Nephron progenitor cell (in vitro differentiated cells): ENCODE results near the gene FSTL4.

Experiments used
- DNase-seq: peaks from one replicate; pipeline ENCODE4 v3.0.0; 2021
- H3K27ac Mint-ChIP-seq: 2 replicates; pipeline ENCODE4 v1.8.0; 2021; ENCODE audit warnings: mild to moderate bottlenecking, moderate library complexity, mixed read lengths
- H3K27me3 Mint-ChIP-seq: 2 replicates; pipeline ENCODE4 v1.8.0; 2021; ENCODE audit warnings: mild to moderate bottlenecking, low read depth, mixed read lengths; ENCODE audit not compliant: poor library complexity
- H3K36me3 Mint-ChIP-seq: 2 replicates; pipeline ENCODE4 v1.8.0; 2021; ENCODE audit warnings: low read depth, mixed read lengths
- H3K4me1 Mint-ChIP-seq: 2 replicates; pipeline ENCODE4 v1.8.0; 2021; ENCODE audit warnings: mixed read lengths
- H3K4me3 Mint-ChIP-seq: 2 replicates; pipeline ENCODE4 v1.8.0; 2021; ENCODE audit warnings: mild to moderate bottlenecking, moderate library complexity, mixed read lengths
- H3K9me3 Mint-ChIP-seq: 2 replicates; pipeline ENCODE4 v1.8.0; 2021; ENCODE audit warnings: mild to moderate bottlenecking, moderate library complexity, mixed read lengths
- TF ChIP-seq, protein P1 (sequence below): fragments of 200-600 bp; sonication (generic); IDR thresholded peaks from 2 replicates; pipeline ENCODE4 v1.5.0; 2021; ENCODE audit warnings: antibody characterized with exemption

Gene FSTL4

DNA sequence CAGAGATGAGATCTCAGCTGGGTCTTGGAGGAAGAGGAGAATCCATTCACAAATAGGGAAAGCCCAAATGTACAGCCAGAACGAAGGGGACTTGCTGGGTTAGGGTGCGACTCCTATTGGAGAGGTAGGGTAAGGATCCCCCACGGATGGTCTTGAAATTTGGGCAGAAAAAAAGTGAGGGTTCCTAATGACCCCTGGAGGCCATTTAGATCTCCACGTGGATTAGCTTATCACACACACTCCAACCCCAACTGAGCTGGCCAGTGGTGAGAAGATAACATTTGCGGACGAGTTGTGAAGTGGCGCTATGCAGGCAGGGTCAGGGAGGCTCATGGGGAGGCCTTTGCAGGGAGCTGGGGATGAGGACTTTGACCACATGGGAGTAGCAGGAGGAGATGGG is 86.0 kb downstream of the FSTL4 start:
- no peak overlapping the region for H3K4me3 Mint-ChIP-seq
- DNase-seq, result no peak
- TF ChIP-seq, protein P1, sequence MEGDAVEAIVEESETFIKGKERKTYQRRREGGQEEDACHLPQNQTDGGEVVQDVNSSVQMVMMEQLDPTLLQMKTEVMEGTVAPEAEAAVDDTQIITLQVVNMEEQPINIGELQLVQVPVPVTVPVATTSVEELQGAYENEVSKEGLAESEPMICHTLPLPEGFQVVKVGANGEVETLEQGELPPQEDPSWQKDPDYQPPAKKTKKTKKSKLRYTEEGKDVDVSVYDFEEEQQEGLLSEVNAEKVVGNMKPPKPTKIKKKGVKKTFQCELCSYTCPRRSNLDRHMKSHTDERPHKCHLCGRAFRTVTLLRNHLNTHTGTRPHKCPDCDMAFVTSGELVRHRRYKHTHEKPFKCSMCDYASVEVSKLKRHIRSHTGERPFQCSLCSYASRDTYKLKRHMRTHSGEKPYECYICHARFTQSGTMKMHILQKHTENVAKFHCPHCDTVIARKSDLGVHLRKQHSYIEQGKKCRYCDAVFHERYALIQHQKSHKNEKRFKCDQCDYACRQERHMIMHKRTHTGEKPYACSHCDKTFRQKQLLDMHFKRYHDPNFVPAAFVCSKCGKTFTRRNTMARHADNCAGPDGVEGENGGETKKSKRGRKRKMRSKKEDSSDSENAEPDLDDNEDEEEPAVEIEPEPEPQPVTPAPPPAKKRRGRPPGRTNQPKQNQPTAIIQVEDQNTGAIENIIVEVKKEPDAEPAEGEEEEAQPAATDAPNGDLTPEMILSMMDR, result no peak
- H3K36me3 Mint-ChIP-seq, result no peaks in the 10 kb centered on the region
- peak overlapping the region; percentile 41 for H3K27ac Mint-ChIP-seq
- peaks cover 29% of the 10 kb centered on the region for H3K4me1 Mint-ChIP-seq
- peaks cover 8% of the 10 kb centered on the region for H3K27me3 Mint-ChIP-seq
- no peaks in the 10 kb centered on the region for H3K9me3 Mint-ChIP-seq

DNA sequence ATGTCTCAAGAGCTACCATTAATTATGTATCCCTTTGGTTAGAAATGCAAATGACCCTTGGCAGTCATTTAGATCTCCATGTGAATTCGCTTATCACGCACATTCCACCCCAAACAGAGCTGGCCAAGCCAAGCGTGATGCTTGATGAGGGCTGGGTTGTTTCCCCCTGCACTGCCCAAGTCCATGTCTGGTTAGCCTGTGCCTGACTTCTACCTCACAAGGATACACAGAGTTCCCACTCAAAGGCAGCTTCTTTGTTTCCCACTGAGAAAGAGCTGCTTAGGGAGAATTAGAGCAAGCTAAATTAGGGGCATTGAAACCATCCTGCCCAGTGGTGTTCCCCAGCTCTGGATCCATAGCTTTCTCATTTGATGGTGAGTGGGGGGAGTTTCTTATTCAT is 87.2 kb downstream of the FSTL4 start:
- TF ChIP-seq, protein P1, result no peak

DNA sequence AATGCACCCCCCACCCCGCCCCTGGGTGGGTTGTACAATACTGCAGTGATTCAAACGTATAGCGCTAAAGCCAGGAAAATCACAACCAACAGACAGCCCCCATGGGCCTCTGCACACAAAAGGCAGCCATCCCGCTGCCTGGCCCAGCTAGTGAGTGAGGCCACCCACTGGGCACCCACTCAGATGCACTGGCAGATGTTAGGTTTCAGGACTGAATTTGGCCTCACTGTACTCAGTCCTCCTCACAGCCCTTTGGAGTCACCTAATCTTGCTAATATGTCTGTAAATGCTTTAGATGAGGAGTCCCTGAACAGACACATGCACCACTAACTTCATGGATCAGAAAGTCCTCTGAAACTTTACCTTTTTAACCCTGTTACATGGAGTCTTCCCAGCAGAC is 87.7 kb downstream of the FSTL4 start:
- H3K4me1 Mint-ChIP-seq, result peaks cover 14% of the 10 kb centered on the region
- no peak overlapping the region for H3K27ac Mint-ChIP-seq
- H3K36me3 Mint-ChIP-seq, result no peaks in the 10 kb centered on the region
- TF ChIP-seq, protein P1, result no peak
- H3K4me3 Mint-ChIP-seq, result no peak overlapping the region
- DNase-seq, result no peak
- H3K27me3 Mint-ChIP-seq, result peaks cover 12% of the 10 kb centered on the region
- H3K9me3 Mint-ChIP-seq, result no peaks in the 10 kb centered on the region

More for the DNA sequence above, 87.2 kb downstream of the FSTL4 start:
- DNase-seq, result no peak
- no peak overlapping the region for H3K27ac Mint-ChIP-seq
- H3K9me3 Mint-ChIP-seq, result no peaks in the 10 kb centered on the region
- H3K4me1 Mint-ChIP-seq, result peaks cover 19% of the 10 kb centered on the region
- no peaks in the 10 kb centered on the region for H3K36me3 Mint-ChIP-seq
- no peak overlapping the region for H3K4me3 Mint-ChIP-seq
- H3K27me3 Mint-ChIP-seq, result peaks cover 12% of the 10 kb centered on the region

DNA sequence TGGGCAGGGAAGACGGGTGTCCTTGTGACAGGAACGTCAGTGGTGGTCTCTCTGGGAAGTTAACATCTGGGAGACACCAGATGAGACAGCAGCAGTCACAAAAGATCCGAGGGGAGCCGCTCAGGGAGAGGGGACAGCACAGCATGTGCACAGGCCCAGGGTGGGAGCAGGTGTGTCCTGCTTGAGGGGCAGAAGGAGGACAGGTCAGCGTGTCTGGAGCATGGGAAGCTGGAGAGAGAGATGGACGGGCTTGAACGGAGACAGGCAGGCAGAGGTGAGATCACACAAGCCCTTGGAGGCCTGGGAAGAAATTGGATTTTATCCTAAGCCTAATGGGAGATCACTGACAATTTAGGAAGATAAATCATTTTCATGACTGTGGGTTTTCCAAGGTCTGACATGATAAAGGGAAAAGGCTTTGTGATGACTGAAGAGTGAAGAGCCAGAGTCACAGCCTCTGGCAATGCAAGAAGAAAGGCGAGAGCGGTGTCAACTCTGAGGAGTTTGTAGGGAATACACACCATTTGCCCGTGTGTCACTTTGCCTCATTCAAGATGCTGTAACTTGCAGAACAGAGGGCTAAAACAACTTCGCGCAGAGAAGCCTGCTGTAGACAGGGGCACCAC is 88.3 kb downstream of the FSTL4 start:
- Mint-ChIP-seq H3K4me1 (peaks cover 13% of the 10 kb centered on the region), H3K27me3 (peaks cover 15% of the 10 kb centered on the region), H3K36me3 (no peaks in the 10 kb centered on the region), H3K9me3 (no peaks in the 10 kb centered on the region), H3K4me3 (no peak overlapping the region), H3K27ac (no peak overlapping the region)
- TF ChIP-seq, protein P1, result no peak
- DNase-seq, result no peak

DNA sequence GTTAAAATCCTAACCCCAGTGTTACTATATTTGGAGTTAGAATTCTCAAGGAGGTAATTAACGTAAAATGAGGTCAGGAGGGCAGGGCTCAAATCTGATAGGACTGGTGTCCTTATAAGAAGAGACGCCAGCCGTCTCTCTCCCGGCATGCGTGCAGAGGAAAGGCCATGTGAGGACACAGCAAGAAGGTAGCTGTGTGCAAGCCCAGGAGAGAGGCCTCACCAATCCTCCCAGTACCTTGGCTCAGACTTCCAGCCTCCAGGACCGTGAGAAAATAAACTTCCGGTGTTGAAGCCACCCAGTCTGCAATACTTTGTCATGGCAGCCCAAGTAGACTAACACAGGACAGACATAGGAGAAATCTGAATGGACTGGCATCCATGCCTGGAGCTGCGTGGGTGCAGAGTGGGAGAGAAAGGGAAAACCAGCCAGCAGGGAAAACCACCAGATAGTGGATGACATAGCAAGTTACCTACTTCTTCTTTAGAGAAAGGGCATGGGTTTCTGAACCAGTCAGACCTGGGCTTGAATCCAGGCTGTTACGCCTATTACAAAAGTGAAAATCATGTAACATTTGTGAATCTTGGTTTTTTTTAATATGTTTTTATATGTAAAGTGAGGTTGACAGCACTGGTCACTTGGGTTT is 89.2 kb downstream of the FSTL4 start:
- Mint-ChIP-seq H3K4me1 (peaks cover 13% of the 10 kb centered on the region), H3K9me3 (no peaks in the 10 kb centered on the region), H3K4me3 (no peak overlapping the region), H3K27me3 (peaks cover 12% of the 10 kb centered on the region), H3K27ac (no peak overlapping the region), H3K36me3 (no peaks in the 10 kb centered on the region)
- no peak for DNase-seq
- TF ChIP-seq, protein P1, result no peak

DNA sequence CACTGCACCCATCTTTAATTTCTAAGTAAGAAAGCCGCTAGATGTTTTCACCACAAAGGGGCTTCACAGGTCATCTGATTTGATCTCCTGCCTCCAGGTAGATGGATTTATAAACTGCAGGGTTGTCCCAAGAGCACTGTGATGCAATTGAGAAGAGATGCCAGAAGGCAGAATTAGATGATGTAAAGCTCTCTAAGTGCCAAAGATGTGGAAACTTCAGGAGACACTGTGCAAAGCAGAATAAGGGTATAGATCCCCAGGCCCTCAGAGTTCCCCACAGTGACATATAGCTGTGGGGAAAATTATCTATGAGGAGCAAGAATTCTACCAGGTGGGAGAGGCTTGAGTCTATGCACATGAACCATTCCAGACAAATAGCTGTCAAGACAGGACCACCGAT is 90.5 kb downstream of the FSTL4 start:
- TF ChIP-seq, protein P1, result no peak
- no peak overlapping the region for H3K4me3 Mint-ChIP-seq
- no peak overlapping the region for H3K27ac Mint-ChIP-seq
- no peaks in the 10 kb centered on the region for H3K36me3 Mint-ChIP-seq
- H3K4me1 Mint-ChIP-seq, result peaks cover 13% of the 10 kb centered on the region
- no peak for DNase-seq
- no peaks in the 10 kb centered on the region for H3K9me3 Mint-ChIP-seq
- H3K27me3 Mint-ChIP-seq, result peaks cover 12% of the 10 kb centered on the region
